ENCODE measurements around the gene AMDHD1. TPM values are rescaled to one million over a fixed set of nuclear protein-coding genes. Genes with fewer than 3 reads are reported as not detected.

The AMDHD1 gene, protein sequence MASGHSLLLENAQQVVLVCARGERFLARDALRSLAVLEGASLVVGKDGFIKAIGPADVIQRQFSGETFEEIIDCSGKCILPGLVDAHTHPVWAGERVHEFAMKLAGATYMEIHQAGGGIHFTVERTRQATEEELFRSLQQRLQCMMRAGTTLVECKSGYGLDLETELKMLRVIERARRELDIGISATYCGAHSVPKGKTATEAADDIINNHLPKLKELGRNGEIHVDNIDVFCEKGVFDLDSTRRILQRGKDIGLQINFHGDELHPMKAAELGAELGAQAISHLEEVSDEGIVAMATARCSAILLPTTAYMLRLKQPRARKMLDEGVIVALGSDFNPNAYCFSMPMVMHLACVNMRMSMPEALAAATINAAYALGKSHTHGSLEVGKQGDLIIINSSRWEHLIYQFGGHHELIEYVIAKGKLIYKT
- 1 to 10 TPM in 2 of 3 donors, under 1 TPM in 1; 0.67 to 1.2 (median 1.2) TPM for polyA plus RNA-seq

DNA sequence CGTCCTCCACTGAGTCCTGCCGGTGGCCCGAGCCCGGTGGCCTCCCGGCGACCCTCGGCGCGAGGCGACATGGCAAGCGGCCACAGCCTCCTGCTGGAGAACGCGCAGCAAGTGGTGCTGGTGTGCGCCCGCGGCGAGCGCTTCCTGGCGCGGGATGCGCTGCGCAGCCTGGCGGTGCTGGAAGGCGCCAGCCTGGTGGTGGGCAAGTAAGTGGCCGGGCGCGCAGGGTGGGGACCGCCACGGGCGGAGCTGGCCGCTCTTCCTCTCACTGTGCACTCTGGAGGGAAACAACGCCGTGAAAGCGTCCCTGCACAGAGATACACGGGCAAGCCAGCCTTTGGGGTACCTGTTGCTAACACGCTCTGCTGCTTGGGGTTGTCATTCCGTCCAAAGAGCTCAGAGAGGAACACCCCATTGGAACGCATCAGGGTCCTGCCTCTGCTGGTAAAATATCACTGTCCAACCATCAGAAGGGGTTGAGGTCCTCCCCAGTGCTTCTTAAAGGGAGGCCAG, at the start of gene AMDHD1:
AMDHD1 (plus strand) TSS at position 2 of the 513 bp plus-strand sequence; CDS start at position 70, 68 bp downstream.
- WGBS, 3 donors, result 0 to 1% (median 1%) methylated on average over 37 to 38 of the region's 38 CpGs
- H3K27ac ChIP-seq (ENCODE audit: low read depth, low read length), result no peak within 1 kb of the TSS

DNA sequence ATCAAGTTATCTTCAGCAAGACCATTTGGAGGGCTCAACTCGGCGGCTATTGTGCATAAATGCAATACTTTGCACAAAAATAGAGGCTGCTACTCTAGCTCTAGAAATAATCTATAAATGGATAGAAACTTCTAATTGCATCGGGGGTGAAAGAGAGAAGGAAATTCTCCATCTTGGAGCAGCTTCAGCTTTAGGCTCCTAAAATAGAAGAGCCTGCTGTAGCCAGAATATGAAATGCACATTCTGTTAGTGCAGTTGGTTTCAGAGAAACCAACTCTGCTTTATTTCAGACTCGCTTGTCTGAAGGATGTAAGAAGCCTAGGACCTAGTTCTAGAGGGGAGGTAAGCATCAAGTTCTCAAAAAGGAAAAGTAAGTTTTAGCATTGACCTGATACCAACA, 46.3 kb upstream of the AMDHD1 start:
- H3K27ac ChIP-seq (ENCODE audit: low read depth, low read length), result no peak overlapping the region
- 88 to 94% (median 90%) methylated on average over 4 of the region's 4 CpGs for WGBS, 3 donors

DNA sequence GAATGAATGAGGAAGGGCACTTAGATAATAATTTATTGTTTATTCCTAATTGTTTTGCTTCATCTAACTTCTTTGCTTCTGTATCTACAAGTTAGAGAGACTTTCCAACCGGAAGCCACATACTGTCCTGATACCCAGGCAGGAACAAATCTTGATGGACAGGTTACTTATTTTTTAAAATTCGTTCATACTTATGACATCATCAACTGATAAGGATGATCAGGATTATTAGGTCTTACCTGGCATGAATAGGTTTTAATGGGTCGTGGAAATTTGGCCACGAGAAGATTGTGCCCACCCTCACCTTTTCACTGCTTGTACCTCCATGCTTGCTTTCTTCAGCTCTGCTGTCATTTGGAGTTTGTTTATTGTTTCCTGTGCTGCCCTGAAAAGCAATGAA, 45.0 kb upstream of the AMDHD1 start:
- H3K27ac ChIP-seq (ENCODE audit: low read depth, low read length), result no peak overlapping the region
- 43 to 74% (median 73%) methylated on average over 4 of the region's 4 CpGs for WGBS, 3 donors

DNA sequence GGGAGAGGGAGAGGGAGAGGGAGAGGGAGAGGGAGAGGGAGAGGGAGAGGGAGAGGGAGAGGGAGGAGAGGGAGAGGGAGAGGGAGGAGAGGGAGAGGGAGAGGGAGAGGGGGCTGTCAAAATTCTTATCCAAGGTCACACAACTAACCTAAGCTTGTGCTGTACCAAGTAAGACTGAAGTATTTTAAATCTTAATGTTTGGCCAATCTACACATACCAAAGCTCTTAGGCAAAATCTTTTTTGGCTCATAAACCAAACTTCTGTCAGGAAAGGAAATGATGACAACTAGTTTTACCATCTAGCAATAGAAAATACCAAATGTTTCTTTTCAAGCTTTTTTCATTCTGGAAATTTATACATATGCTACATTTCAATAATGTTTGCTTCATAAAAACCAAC, 34.6 kb upstream of the AMDHD1 start:
- H3K27ac ChIP-seq (ENCODE audit: low read depth, low read length), result no peak overlapping the region

DNA sequence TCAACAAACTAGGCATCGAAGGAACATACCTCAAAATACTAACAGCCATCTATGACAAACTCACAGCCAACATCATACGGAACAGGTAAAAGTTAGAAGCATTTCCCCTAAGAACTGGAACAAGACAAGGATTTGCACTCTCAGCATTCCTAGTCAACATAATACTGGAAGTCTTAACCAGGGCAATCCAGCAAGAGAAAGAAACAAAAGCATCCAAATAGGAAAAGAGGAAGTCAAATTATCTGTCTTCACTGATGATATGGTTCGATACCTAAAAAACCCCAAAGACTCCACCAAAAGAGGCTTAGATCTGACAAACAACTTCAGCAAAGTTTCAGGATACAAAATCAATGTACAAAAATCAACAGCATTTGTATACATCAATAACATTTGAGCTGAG, 33.3 kb upstream of the AMDHD1 start:
- 91 to 96% (median 93%) methylated on average over 3 of the region's 3 CpGs for WGBS, 3 donors
- no peak overlapping the region for H3K27ac ChIP-seq (ENCODE audit: low read depth, low read length)

DNA sequence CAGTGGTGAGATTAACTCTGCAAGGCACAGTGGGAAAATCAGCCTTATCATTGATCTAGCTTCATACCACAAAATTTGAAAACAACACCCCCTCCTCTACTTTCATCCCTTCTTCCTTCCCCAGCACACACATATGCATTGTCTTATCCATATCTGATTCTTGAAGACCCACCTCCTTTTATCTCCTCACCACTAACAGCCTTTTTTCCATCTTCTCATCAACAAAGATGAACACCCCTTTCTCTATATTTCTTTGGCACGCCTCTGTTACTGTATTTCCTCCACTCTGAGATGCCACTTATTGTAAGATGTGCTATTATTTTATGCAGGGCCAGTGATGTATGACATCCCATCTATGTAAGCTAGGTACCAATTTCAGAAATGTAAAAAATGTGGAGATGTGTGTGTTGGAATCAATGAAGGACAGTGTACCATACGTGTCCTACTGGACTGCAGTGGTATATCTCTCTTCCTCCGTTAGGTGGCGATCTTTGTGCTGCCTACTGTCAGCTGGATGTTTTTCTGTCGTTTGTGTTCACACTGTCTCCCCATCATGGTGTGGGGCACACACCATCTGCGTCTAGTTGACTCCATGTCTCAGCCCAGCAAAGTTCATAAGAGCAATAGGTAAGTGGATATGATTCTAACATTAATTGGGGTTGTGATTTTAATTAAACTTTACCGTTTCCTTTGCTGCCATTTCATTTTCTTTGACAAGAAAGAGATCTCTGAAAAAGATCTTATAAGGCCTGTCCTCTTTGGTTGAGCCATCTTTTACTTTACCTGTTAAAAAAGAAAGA, 24.7 kb upstream of the AMDHD1 start:
- H3K27ac ChIP-seq (ENCODE audit: low read depth, low read length), result no peak overlapping the region
- 22 to 28% (median 26%) methylated on average over 7 of the region's 7 CpGs for WGBS, 3 donors

DNA sequence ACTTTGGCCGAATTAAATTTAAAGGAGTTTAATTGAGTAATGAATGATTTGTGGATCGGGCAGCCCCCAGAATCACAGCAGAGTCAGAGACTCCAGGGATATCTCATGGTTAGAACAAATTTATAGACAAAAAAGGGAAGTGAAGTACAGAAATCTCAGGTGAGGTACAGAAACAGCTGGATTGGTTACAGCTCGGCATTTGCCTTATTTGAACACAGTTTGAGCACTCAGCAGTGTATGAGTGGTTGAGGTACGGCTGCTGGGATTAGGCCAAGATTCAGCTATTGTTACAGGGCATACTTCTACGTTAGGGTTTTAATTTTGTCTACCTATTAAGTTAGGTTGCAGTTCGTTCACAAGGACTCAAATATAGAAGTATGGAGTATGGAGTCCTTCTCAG, 24.0 kb upstream of the AMDHD1 start:
- 73 to 91% (median 85%) methylated on average over 6 of the region's 6 CpGs for WGBS, 3 donors
- no peak overlapping the region for H3K27ac ChIP-seq (ENCODE audit: low read depth, low read length)

DNA sequence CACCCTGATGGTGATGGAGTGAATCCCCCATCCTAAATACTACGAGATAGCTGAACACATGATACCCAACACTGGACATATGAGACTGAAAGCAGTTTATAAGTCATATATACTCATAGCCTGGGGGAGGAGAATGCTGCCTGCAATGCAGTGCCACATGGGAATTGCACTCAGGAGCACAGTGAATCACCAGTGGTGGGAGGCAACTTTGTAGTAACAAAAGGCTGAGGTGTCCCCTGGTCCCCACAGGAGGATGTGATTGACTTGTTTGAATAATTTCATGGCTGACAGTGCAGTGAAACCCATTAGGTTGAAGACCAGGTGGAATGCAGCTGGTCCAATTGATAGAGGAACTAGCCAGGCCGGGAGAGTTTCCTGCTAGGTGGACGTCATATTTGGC, 20.9 kb upstream of the AMDHD1 start:
- WGBS, 3 donors, result 37 to 48% (median 44%) methylated on average over 3 of the region's 3 CpGs

DNA sequence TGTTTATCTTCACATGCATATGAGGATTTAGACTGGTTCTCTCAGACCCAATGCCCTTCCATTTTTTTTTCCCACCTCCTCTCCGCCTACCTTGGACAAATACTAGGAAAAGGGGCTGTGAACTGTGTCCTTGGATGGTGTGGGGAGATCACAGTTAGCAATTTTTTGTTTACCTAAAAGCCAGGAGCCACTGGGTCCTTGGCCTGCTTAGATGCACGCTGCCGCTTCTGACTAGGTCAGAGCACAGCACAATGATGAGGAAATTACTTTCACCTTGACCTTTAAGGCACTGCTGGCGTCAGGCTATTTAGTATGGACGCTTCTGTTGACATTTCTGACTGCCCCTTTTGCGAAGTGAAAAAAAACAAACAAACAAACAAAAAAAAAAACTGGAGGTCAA, 2.6 kb upstream of the AMDHD1 start:
- WGBS, 3 donors, result 56 to 79% (median 76%) methylated on average over 6 of the region's 6 CpGs
- no peak overlapping the region for H3K27ac ChIP-seq (ENCODE audit: low read depth, low read length)

More for the DNA sequence above, 20.9 kb upstream of the AMDHD1 start:
- no peak overlapping the region for H3K27ac ChIP-seq (ENCODE audit: low read depth, low read length)

DNA sequence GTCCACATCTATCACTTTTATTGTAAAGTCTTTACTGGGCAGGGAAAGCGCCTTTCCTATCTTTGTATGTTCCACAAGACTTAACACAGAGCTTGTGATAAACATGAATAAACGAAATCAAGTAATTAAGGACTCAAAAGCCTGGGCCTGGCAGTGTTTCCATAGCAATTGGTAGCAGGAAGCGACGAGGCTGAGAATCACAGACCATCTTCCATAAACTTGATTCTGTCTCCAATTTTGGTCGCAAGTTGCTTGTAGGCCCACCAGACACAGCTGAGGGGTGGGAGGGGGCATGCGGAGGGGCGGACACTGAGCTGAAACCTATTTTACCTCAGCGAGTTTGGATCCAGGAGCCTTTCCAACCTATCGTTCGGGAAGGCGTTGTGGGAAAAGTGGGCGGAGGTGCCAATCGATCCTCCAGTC, 1.0 kb upstream of the AMDHD1 start:
- H3K27ac ChIP-seq (ENCODE audit: low read depth, low read length), result no peak overlapping the region
- 10 to 17% (median 11%) methylated on average over 13 of the region's 13 CpGs for WGBS, 3 donors

DNA sequence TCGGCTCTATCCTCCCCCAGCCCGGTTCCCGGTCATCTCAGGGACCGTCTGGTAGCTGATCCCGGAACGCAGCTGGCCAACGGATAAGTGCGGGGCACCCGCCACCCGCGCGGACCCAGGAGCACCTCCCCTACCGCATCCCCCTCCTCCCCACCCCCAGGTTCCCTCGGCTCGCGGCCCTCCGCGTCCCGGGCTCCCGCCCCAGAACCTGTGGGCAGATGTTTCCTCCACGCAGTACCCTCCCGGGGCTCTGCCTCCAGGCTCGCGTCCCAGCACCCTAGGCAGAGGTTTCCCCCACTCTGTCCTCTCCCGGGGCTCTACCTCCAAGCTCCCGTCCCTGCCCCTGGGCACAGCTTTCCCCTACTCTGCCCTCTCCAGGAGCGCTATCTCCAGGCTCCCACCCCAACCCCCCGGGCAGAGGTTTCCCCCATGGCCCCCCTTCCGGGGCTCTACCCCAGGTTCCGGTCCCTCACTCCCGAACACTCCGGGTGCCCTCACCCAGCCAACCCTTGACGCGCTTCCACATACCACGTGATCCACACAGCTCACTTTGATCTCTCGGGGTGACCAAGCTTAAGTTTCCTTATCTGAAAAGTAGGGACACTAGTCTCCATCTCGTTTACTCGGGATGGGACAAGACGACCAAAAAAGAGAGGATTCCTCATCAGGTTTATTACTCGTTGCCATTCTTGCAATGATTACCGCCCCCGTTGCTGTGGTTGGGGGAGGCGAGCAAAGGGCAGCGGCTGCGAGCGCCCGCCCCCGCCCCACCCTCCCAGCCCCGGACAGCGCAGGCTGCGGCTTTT, 404 bp upstream of the AMDHD1 start, which contains the start of gene CCDC38:
CCDC38 (minus strand) TSS at position 91 of the 806 bp plus-strand sequence. CDS start 6,105 bp downstream, outside the sequence.
- H3K27ac ChIP-seq (ENCODE audit: low read depth, low read length), result no peak within 1 kb of the TSS
- 0 to 1% (median 1%) methylated on average over 47 to 51 of the region's 51 CpGs for WGBS, 3 donors

DNA sequence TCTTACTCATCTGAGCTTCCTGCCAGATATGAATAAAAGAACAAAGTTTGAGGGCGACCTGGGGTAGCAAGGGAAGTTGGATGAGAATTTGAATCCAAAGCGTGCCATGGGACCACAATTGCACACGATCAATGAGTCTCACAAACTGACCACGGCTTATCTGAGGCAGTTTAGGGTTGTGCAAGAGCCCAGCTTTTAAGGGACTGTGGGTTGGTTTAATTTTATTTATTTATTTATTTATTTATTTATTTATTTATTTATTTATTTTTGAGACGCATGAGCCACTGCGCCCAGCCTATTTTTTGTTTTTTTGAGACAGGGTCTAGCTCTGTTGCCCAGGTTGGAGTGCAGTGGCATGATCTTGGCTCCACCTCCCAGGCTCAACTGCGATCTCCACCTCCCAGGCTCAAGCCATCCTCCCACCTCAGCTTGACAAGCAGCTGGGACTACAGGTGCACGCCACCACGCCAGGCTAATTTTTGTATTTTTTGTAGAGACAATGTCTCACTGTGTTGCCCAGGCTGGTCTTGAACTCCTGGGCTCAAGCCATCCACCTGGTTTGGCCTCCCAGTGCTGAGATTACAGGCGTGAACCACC, 1.1 kb downstream of the AMDHD1 start:
- WGBS, 3 donors, result 80 to 89% (median 87%) methylated on average over 10 of the region's 10 CpGs
- no peak overlapping the region for H3K27ac ChIP-seq (ENCODE audit: low read depth, low read length)

DNA sequence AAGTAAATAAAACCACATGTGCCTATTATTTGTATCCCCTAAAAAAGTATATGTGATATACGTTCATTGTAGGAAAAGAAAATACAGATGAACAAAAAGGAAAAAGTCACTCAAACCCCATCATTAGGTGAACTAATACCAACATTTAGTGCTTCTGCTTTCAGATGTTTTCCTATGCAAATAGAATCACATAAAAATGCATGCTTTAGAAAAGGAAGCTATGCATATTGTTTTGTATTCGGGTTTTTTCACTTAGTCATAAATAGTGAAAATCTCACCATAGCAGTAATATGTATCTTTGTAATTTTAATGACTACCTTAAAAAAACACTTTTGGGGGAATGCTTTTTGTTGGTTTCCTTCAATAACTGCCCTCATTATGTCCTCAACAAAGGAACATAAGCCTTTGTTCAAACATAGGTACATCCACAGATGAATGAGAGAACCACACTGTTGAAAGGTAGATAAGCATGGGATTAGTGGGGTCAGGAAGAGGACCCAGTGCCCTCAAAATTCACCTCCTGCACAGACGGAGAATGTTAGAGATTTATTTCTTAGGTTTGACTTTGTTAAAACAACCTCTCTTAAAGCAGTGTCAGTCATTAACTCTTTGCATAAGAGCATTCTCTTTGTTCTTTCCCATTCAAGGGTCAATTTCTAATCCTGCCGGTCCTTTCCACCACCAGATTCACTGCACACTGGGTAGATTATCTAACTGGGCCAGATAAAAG, 6.5 kb downstream of the AMDHD1 start:
- WGBS, 3 donors, result 58 to 72% (median 68%) methylated on average over 4 of the region's 4 CpGs
- H3K27ac ChIP-seq (ENCODE audit: low read depth, low read length), result no peak overlapping the region

DNA sequence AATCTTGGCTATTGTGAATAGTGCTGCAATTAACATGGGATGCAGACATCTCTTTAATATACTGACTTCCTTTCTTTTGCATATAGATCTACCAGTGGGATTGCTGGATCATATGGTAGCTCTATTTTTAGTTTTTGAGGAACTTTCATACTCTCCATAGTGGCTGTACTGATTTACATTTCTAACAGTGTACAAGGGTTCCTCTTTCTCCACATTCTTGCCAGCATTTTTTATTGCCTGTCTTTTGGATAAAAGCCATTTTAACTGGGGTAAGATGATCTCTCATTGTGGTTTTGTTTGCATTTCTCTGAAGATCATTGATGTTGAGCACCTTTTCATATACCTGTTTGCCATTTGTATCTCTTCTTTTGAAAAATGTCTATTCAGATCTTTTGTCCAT, 8.4 kb downstream of the AMDHD1 start:
- no peak overlapping the region for H3K27ac ChIP-seq (ENCODE audit: low read depth, low read length)

DNA sequence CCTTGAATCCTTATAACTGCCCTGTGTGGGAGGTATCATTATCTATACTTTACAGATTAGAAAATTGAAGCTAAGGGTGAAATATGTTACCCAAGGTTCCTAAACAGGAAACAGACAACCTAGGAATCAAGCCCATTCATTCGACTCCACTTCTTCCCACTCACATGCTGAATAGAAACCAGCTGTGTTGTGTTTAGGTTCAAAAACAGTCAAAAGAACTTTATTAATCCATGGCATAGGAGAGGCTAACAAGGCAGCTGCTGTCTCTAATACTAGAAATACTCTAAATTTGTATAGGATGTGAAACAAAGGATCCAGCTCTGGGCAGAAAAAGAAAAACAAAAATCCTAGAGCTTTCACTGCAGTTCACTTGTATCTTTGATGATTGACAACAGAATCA, 9.9 kb downstream of the AMDHD1 start:
- 19 to 68% (median 36%) methylated on average over 1 of the region's 1 CpG for WGBS, 3 donors
- no peak overlapping the region for H3K27ac ChIP-seq (ENCODE audit: low read depth, low read length)

DNA sequence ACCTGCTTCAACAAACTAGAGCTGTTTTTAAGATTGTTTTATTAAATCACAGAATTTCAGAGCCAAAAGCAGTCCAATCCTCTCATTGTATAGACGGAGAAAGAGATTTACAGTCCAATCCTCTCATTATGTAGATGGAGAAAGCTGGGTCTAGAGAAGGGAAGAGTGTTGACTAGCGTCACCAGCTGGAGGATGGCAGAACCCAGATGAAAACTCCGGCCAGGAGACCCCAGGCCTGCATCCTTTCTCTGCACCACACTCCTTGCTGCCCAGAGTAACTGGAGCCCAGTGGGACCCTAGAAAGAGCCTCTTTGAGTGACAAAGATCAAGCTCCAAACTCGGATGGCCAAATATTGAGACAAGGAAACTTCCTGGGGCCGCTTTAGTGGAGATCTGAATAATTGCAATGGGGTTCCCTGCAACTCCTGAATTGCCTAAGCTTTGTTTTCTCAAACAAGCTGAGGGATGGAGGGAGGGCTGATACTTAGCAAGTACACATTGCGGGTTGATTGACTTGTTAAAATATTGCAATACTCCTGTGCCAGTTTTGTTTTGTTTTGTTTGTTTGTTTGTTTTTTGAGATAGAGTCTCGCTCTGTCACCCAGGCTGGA, 12.5 kb downstream of the AMDHD1 start:
- 84 to 88% (median 84%) methylated on average over 7 of the region's 7 CpGs for WGBS, 3 donors
- H3K27ac ChIP-seq (ENCODE audit: low read depth, low read length), result no peak overlapping the region

DNA sequence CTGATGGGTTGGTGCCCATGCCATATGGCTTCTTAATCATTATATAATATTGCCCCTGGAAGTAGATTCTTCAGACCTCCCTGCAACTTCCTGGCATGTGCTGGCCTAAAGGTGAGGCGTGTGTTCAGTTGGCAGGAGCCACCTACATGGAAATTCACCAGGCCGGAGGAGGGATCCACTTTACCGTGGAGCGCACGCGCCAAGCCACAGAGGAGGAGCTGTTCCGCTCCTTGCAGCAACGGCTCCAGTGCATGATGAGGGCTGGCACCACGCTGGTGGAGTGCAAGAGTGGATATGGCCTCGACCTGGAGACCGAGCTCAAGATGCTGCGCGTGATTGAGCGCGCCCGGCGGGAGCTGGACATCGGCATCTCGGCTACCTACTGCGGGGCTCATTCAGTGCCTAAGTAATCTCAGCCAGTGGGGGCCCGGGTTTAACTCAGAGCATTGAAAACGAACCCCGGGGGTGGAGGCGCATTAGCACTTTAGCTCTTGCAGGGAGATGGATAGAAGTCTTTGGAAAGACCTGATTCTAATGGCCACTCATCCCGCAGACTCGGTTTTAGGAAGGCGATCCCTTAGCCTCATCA, 13.5 kb downstream of the AMDHD1 start:
- H3K27ac ChIP-seq (ENCODE audit: low read depth, low read length), result no peak overlapping the region
- 66 to 74% (median 72%) methylated on average over 27 of the region's 27 CpGs for WGBS, 3 donors

All from adipose tissue (tissue), 3 donors.